ENCODE measurements around the gene ZNF497.
"Not testable (repeated sequence)": the region's sequence is repeated elsewhere in the genome, so short reads cannot be mapped to it uniquely, and the experiment has no call there.

Gene ZNF497

GRCh38 chr19:58351990-58352755, 10.4 kb downstream of the ZNF497 start:
- Histone ChIP-seq H3K27ac (no peak overlapping the region), H3K4me3 (ENCODE audit: low read depth in 1 of 2, low read length in 1 of 2) (no peak overlapping the region), H3K36me3 (no peaks in the 10 kb centered on the region), H3K27me3 (peaks cover 73% of the 10 kb centered on the region), H3K4me1 (ENCODE audit: control insufficient read depth in 1 of 2, insufficient read depth in 1 of 2, low read depth in 1 of 2, low read length in 1 of 2) (peaks cover 21 to 23% of the 10 kb centered on the region in 2 experiments), H3K9me3 (no peaks in the 10 kb centered on the region)
- no peak for TF ChIP-seq CTCF (IDR thresholded peaks at IDR 0.05)

- no peak overlapping the region for H3K4me3 ChIP-seq (ENCODE audit: low read depth in 1 of 2, low read length in 1 of 2)
- H3K27me3 ChIP-seq = peaks cover 73% of the 10 kb centered on the region
- no peak overlapping the region for H3K27ac ChIP-seq
- TF ChIP-seq CTCF (IDR thresholded peaks at IDR 0.05) = no peak
- no peaks in the 10 kb centered on the region for H3K36me3 ChIP-seq
- no peaks in the 10 kb centered on the region for H3K9me3 ChIP-seq
- H3K4me1 ChIP-seq (ENCODE audit: control insufficient read depth in 1 of 2, insufficient read depth in 1 of 2, low read depth in 1 of 2, low read length in 1 of 2) = peaks cover 16 to 21% of the 10 kb centered on the region in 2 experiments
Observed at GRCh38 chr19:58351558-58351878, 11.0 kb downstream of the ZNF497 start.

GRCh38 chr19:58350871-58351557, 11.5 kb downstream of the ZNF497 start:
- H3K4me3 ChIP-seq (ENCODE audit: low read depth in 1 of 2, low read length in 1 of 2) = no peak overlapping the region
- peaks cover 73% of the 10 kb centered on the region for H3K27me3 ChIP-seq
- H3K27ac ChIP-seq = no peak overlapping the region
- H3K4me1 ChIP-seq (ENCODE audit: control insufficient read depth in 1 of 2, insufficient read depth in 1 of 2, low read depth in 1 of 2, low read length in 1 of 2) = peaks cover 11 to 18% of the 10 kb centered on the region in 2 experiments
- no peaks in the 10 kb centered on the region for H3K36me3 ChIP-seq
- no peaks in the 10 kb centered on the region for H3K9me3 ChIP-seq
- no peak for TF ChIP-seq CTCF (IDR thresholded peaks at IDR 0.05)

- Histone ChIP-seq H3K9me3 (no peaks in the 10 kb centered on the region), H3K27ac (no peak overlapping the region), H3K36me3 (no peaks in the 10 kb centered on the region), H3K4me1 (ENCODE audit: control insufficient read depth in 1 of 2, insufficient read depth in 1 of 2, low read depth in 1 of 2, low read length in 1 of 2) (peaks cover 10 to 16% of the 10 kb centered on the region in 2 experiments), H3K27me3 (peaks cover 73% of the 10 kb centered on the region), H3K4me3 (ENCODE audit: low read depth in 1 of 2, low read length in 1 of 2) (no peak overlapping the region)
- TF ChIP-seq CTCF (IDR thresholded peaks at IDR 0.05) = no peak
Observed at GRCh38 chr19:58350001-58350861, 12.3 kb downstream of the ZNF497 start.

GRCh38 chr19:58349590-58349989, 13.0 kb downstream of the ZNF497 start:
- no peak for TF ChIP-seq CTCF (IDR thresholded peaks at IDR 0.05)
- Histone ChIP-seq H3K9me3 (no peaks in the 10 kb centered on the region), H3K27me3 (peaks cover 68% of the 10 kb centered on the region), H3K27ac (no peak overlapping the region), H3K36me3 (no peaks in the 10 kb centered on the region), H3K4me3 (ENCODE audit: low read depth in 1 of 2, low read length in 1 of 2) (no peak overlapping the region), H3K4me1 (ENCODE audit: control insufficient read depth in 1 of 2, insufficient read depth in 1 of 2, low read depth in 1 of 2, low read length in 1 of 2) (peaks cover 10 to 16% of the 10 kb centered on the region in 2 experiments)

- H3K27ac ChIP-seq = not testable (repeated sequence)
- peaks cover 65% of the 10 kb centered on the region for H3K27me3 ChIP-seq
- peaks cover 10 to 16% of the 10 kb centered on the region in 2 experiments for H3K4me1 ChIP-seq (ENCODE audit: control insufficient read depth in 1 of 2, insufficient read depth in 1 of 2, low read depth in 1 of 2, low read length in 1 of 2)
Observed at GRCh38 chr19:58348080-58348479, 14.5 kb downstream of the ZNF497 start.

More at GRCh38 chr19:58348080-58348479, 14.5 kb downstream of the ZNF497 start:
- H3K9me3 ChIP-seq, H3K36me3 ChIP-seq: not testable (repeated sequence)
- H3K4me3 ChIP-seq (ENCODE audit: low read depth in 1 of 2, low read length in 1 of 2) = peak overlapping the region; percentile 29 to 65

All from neutrophil (primary cell).